ENCODE measurements around the gene A3GALT2. TPM values are rescaled to one million over a fixed set of nuclear protein-coding genes. Genes with fewer than 3 reads are reported as not detected.

The A3GALT2 gene
- total RNA-seq, 1 experiment from 2014 or later: not detected

GRCh38 chr1:33326785-33327184 lies 5.9 kb upstream of the A3GALT2 start:
- H3K27me3 Mint-ChIP-seq (ENCODE audit: low read depth): peaks cover 1% of the 10 kb centered on the region; the same call in 1 of the 2 replicates
- H3K4me1 ChIP-seq (ENCODE audit: insufficient read depth, low read length): no peaks in the 10 kb centered on the region
- no peak overlapping the region for H3K56ac ChIP-seq (ENCODE audit: insufficient read length, low read depth, low read length)
- no peak overlapping the region; a peak in 1 of 7 replicates for H3K27ac Mint-ChIP-seq
- H3K4ac ChIP-seq (ENCODE audit: low read depth, low read length): no peak overlapping the region
- H2BK120ac ChIP-seq (ENCODE audit: low read depth, low read length, poor library complexity, severe bottlenecking): no peak overlapping the region
- no peak overlapping the region for H2BK20ac ChIP-seq (ENCODE audit: low read depth, low read length, poor library complexity, severe bottlenecking)
- TF ChIP-seq CTCF (conservative IDR thresholded peaks at IDR 0.05): no peak
- H3K23me2 ChIP-seq (ENCODE audit: insufficient read length, low read depth, low read length, poor library complexity, severe bottlenecking): no peaks in the 10 kb centered on the region
- H3K18ac ChIP-seq (ENCODE audit: insufficient read length, low read depth, low read length): no peak overlapping the region
- H3K4me3 Mint-ChIP-seq: no peak overlapping the region
- DNase-seq: no peak
- H4K20me1 ChIP-seq (ENCODE audit: control insufficient read depth, insufficient read depth, insufficient read length): no peaks in the 10 kb centered on the region
- H3K14ac ChIP-seq (ENCODE audit: insufficient read depth, low read length): no peak overlapping the region
- H3K27me3 ChIP-seq (ENCODE audit: insufficient read depth, low read length): no peaks in the 10 kb centered on the region
- H2BK5ac ChIP-seq (ENCODE audit: insufficient read length, low read length): no peak overlapping the region
- H2AFZ ChIP-seq (ENCODE audit: low read length): no peak overlapping the region
- H3K4me2 ChIP-seq (ENCODE audit: insufficient read depth, insufficient read length, low read length): no peak overlapping the region
- no peak overlapping the region for H4K91ac ChIP-seq (ENCODE audit: insufficient read length, low read depth, low read length)
- H3K9me3 ChIP-seq (ENCODE audit: control insufficient read depth, low read depth, low read length): no peaks in the 10 kb centered on the region
- no peak overlapping the region for H3T11ph ChIP-seq (ENCODE audit: low read length)
- H3K79me2 ChIP-seq (ENCODE audit: insufficient read depth, low read length): no peaks in the 10 kb centered on the region
- H3K9me3 Mint-ChIP-seq: no peaks in the 10 kb centered on the region
- no peak overlapping the region for H3K9ac ChIP-seq (ENCODE audit: extremely low read depth, insufficient read length, low read length)
- H3K79me1 ChIP-seq (ENCODE audit: insufficient read depth, low read depth, low read length, poor library complexity, severe bottlenecking): no peaks in the 10 kb centered on the region
- no peak overlapping the region for H4K8ac ChIP-seq (replicated peaks; ENCODE audit: insufficient read length, low read depth, low read length)
- H3K36me3 Mint-ChIP-seq (ENCODE audit: insufficient read depth in 1 of 3, low read depth in 3 of 3): peaks cover 7 to 54% (median 12%) of the 10 kb centered on the region in 3 experiments; a peak in 6 of 7 replicates
- no peak overlapping the region for H2BK12ac ChIP-seq (ENCODE audit: insufficient read length, low read depth, low read length)
- no peak overlapping the region for H4K5ac ChIP-seq (ENCODE audit: insufficient read length, low read depth, low read length)
- H3K27ac ChIP-seq (ENCODE audit: insufficient read length, low read depth, low read length): no peak overlapping the region
- H3K23ac ChIP-seq (ENCODE audit: insufficient read length, low read depth, low read length): no peak overlapping the region
- WGBS (ENCODE audit: extremely low coverage, insufficient read length, low lambda C conversion rate): no CpG with 5 or more reads among the region's 9 CpGs
- H2BK15ac ChIP-seq (ENCODE audit: low read depth, low read length): no peak overlapping the region
- H2AK5ac ChIP-seq (ENCODE audit: insufficient read length, low read length): no peak overlapping the region
- H3K4me1 Mint-ChIP-seq: peaks cover 0 to 5% of the 10 kb centered on the region in 2 experiments; a peak in 2 of 4 replicates

All from H9 (cell line).